Keratinocyte (primary cell): ENCODE measurements around the gene SLC25A34.

Source experiments
- EZH2 ChIP-seq: IDR thresholded peaks from one replicate; pipeline ENCODE4 v1.6.1; 2012; ENCODE audit warnings: inconsistent platforms, mild to moderate bottlenecking, low read length, moderate library complexity
- TF ChIP-seq, protein P1 (sequence below), 3 experiments: IDR thresholded peaks in 1 of 3; conservative IDR thresholded peaks in 1 of 3; optimal IDR thresholded peaks in 1 of 3; 2 replicates in 2 of 3; 3 replicates in 1 of 3; pipeline versions ENCODE3 to v1.5.1; 2011; ENCODE audit warnings: low read length in 3 of 3, mild to moderate bottlenecking in 3 of 3, moderate library complexity in 2 of 3, control low read depth in 1 of 3, inconsistent platforms in 1 of 3; ENCODE audit not compliant: insufficient read depth in 2 of 3; ENCODE audit errors: extremely low read depth in 1 of 3

DNA sequence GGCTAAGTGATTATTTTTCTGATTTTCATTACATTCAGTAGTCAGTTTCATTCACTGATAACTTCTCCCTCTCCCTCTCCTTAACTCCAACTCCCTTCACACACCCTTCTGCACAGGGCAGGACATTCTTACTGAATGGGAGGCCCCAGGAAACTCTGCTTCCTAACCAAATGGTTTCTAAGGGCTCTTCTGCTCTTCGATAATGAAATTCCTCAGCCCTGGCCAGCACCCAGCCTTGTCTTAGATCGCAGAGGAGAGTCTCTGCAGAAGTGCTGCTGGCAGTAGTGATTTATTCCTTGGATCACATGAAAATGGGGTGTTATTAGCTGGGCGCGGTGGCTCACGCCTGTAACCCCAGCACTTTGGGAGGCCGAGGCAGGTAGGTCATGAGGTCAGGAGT lies 35.5 kb upstream of the SLC25A34 start:
- TF ChIP-seq, protein P1, sequence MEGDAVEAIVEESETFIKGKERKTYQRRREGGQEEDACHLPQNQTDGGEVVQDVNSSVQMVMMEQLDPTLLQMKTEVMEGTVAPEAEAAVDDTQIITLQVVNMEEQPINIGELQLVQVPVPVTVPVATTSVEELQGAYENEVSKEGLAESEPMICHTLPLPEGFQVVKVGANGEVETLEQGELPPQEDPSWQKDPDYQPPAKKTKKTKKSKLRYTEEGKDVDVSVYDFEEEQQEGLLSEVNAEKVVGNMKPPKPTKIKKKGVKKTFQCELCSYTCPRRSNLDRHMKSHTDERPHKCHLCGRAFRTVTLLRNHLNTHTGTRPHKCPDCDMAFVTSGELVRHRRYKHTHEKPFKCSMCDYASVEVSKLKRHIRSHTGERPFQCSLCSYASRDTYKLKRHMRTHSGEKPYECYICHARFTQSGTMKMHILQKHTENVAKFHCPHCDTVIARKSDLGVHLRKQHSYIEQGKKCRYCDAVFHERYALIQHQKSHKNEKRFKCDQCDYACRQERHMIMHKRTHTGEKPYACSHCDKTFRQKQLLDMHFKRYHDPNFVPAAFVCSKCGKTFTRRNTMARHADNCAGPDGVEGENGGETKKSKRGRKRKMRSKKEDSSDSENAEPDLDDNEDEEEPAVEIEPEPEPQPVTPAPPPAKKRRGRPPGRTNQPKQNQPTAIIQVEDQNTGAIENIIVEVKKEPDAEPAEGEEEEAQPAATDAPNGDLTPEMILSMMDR (optimal IDR thresholded peaks at IDR 0.05 in 1 of 3, IDR thresholded peaks at IDR 0.05 in 1 of 3, conservative IDR thresholded peaks at IDR 0.05 in 1 of 3; ENCODE audit: extremely low read depth in 1 of 3, insufficient read depth in 2 of 3, low read length in 3 of 3), result no peak
- TF ChIP-seq EZH2, result no peak
